ENCODE measurements around the gene TRIM34.

DNA sequence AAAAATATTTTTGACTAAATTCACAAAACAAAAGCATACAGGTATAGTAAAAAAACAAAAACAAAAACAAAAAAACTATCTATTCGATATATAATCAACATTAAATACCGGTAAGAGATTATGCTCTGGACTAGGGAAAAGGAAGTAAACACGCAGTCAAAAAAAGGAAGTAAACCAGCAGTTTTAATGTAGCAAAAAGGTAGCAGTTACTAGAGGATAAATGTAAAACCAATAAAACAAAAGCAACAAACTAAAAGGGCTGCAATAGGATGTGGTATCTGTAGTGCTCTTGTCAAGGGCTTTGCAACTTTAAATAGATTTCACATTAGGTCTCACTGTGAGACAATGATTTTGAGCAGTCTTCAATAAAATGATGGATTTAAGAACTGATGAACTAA lies 67.2 kb downstream of the TRIM34 start:
- TF ChIP-seq CTCF (conservative IDR thresholded peaks at IDR 0.05; ENCODE audit: low read length): no peak
- no peak for TF ChIP-seq EZH2phosphoT487 (IDR thresholded peaks at IDR 0.05; ENCODE audit: borderline replicate concordance, low read depth, low read length)

Data from OCI-LY7 (cell line).